NCI-H446 treated with DMSO at 0.1 percent for 48 hours (cell line): ENCODE data around the gene DCTN2.
"Not testable (repeated sequence)": the region's sequence is repeated elsewhere in the genome, so short reads cannot be mapped to it uniquely, and the experiment has no call there.

Source experiments
- DNase-seq: peaks from one replicate; lab custom pipeline; 2025; lab: John Stamatoyannopoulos, UW

Gene DCTN2

DNA sequence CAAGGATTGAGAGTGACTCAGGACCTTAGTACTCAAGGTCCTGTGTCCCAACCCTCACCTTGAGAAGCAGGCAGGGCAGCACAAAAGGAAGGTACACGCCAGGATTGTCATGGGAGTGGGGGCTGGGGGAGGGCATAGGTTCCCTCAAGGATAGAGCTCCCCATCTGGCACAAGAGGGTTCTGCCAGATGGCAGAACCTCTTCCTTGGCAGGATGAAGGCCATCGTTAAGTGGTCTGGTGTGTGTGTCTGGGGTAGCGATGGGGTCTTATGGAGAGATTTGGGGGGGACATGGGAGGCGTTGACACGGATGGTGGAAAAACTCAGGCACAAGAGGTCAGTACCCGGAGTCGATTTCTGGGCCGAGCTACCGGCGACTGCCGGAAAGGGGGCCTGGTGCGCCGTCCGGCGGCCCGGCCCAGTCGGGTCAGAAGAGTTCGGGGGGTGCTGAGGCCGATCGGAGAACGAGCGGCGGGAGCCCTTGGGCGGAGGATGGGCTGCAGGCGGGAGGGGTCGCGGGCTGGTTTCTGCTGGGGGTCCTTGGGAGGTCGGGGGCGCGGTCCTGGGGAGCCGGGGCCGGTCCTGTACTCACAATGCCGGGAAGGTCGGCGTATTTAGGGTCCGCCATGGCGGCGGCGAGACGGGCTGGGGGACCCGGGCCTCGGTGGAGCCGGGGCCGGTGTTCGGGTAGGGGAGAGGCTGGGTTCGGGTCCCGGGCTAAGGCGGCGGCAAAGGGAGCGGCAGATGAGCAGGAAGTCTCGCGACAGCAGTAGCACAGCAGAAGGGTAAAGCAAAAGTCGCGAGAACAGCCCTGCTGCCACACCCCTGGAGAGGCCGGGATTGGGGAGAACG lies at the start of gene DCTN2:
Gene DCTN2, minus strand, starts transcription at position 755 of the 850 bp plus-strand sequence. Its CDS starts 129 bp downstream, at position 626.
- DNase-seq: peak; percentile 92

DNA sequence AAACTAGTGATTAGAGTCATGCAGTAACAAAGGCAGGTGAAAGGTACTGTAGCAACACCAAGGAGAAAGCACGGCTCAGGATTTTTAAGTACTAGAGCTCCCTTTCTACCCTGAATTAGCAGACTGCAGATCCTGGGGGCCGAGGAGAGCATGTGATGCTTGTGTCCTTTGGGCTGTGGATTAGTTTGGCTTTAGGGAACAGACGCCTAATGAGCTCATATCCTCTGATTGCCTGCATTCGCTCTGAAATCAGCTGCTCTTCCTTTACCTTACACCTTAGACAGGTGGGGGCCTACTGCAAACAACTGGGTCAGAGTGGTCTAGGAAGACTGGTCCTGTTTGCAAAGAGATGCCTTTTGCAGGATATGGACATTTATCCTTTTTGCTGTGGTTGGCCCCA lies 46.2 kb upstream of the DCTN2 start:
- DNase-seq: no peak

- DNase-seq: no peak
These were observed 45.7 kb upstream of the DCTN2 start for GRCh38 chr12:57592551-57593165.

GRCh38 chr12:57591782-57592325 lies 44.9 kb upstream of the DCTN2 start:
- DNase-seq: no peak

- peak; percentile 2 for DNase-seq
These were observed 44.1 kb upstream of the DCTN2 start, which contains the start of gene PIP4K2C for GRCh38 chr12:57590864-57591781. Gene PIP4K2C (plus strand): TSS chr12:57591192. CDS start chr12:57591290, 98 bp downstream.

GRCh38 chr12:57590479-57590863 lies 43.5 kb upstream of the DCTN2 start:
- no peak for DNase-seq

DNA sequence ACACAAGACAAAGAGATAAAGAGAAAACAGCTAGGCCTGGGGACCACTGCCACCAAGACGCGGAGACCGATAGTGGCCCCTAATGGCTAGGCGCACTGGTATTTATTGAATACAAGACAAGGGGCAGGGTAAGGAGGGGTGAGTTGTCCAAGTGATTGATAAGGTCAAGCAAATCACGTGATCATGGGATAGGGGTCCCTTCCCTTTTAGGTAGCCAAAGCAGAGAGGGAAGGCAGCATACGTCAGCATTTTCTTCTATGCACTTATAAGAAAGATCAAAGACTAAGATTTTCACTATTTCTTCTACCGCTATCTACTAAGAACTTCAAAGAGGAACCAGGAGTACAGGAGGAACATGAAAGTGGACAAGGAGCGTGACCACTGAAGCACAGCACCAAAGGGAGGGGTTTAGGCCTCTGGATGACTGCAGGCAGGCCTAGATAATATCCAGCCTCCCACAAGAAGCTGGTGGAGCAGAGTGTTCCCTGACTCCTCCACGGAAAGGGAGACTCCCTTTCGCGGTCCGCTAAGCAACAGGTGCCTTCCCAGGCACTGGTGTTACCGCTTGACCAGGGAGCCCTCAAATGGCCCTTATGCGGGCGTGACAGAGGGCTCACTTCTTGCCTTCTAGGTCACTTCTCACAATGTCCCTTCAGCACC lies 42.1 kb upstream of the DCTN2 start:
- DNase-seq: not testable (repeated sequence)

DNA sequence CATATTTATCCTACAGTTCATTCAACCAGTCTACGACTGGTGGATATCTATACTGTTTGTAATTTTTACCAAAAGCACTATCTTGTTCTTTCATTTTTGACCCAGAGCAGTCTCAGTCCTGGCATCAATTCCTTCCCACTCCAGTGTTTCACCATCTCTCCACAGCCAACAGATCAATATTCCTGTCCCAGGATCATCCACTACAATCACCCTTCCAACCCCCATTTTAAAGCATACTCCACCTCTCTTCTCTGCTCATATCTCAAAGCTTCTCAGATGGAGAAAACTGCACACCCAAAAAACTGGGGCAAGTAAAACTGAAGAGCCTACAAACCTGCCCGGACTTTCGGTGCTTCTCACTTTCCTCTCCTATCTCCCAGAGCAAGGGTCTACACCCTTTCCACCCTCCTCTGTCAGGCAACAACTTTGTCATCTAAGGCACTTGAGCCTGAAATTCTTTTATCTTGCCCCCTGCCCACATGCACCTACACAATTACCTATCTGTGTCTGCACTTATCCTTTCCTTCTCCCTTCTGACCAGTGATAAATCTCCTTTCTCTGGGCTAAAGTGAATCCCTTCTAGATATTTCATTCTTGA lies 39.9 kb upstream of the DCTN2 start:
- no peak for DNase-seq

DNA sequence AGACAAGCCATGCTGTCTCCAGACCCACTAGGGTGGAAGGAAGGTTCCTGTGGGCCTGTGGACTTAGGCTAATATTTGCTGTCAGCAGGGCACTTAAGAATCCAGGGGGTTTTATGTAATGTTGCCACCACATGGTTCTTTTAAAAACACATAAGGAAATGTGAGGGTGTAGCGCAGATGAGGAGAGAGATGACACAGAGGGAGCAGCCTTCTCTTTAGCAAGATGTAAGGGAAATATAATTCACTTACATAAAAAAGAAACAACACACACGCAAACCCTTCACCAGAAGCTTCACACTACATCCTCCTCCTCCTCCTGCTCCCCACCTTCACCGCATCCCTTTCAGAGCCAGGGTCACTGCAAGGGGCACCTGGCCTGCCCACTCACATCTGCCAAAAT lies 39.1 kb upstream of the DCTN2 start:
- DNase-seq: no peak

DNA sequence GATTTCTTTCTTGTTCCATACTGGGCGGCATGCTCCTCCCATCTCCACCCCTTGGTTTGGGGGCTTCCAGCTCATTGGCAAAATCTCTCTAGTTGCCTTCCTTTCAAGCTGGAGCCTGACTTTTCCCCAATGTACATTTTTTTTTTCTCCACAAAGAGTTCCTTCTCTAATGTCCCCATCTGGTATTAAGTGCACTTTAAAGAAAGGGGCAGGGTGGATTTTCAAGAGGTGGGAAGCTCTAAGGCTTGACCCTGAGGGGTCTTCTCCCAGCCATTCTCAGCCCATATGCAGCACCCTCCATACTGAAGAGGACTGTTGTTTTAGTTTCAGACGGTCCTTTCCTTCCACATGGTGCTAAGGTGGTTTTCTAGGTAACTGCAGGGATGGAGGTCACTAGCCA lies 38.2 kb upstream of the DCTN2 start:
- no peak for DNase-seq

DNA sequence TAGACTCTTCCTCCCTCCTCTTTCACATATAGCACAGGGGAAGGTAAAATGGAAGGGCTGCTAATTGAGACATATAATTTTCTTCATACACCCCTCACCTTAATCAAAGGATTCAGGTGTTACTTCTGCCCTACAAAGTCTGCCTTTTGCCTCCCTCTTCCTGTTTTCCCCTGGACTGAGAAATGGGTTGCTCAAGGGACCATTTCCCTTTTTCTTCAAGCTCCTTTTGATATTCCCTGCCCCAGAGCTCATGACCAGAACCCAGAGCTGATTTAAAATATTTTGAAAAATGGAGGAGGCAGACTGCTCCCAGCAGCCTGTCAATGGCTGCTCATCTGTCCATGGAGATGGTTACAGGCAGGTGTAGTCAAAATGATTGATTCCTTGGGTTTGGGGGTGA lies 37.7 kb upstream of the DCTN2 start:
- no peak for DNase-seq

DNA sequence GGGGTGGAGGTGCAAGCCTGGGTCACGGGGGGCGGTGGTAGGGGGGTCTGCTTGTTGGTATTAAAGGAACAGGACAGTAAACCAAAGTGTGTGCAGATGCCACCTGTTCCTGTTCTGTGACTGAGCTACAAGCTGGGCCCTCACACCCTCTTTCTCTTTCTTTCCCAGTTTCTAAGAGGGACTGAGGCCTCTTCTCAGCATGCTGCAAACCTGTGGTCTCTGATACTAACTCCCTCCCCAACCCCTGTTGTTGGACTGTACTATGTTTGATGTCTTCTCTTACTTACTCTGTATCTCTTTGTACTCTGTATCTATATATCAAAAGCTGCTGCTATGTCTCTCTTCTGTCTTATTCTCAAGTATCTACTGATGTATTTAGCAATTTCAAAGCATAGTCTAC lies 37.1 kb upstream of the DCTN2 start:
- DNase-seq: no peak

GRCh38 chr12:57583008-57583831 lies 36.2 kb upstream of the DCTN2 start:
- DNase-seq: peak; percentile 47

DNA sequence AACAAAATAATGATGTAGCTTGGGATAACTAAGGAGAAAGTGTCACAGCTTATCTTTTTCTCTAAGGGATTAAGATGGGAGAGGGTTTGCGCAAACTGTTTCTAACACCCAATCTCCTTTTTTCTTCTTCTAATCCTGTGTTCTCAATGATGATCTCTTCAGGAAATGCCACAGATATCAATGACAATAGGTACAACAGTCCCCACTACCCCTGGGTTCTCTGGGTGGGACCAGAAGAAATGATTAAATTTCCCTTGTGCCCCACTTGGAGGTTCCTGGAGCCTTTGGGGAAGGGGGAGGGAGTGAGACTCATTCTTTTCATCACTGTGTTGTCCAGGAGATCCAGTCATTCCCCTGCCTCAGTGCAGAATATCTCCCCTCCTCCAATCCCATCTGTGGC lies 35.4 kb upstream of the DCTN2 start:
- DNase-seq: no peak

GRCh38 chr12:57581802-57582201 lies 34.8 kb upstream of the DCTN2 start:
- DNase-seq: no peak

DNA sequence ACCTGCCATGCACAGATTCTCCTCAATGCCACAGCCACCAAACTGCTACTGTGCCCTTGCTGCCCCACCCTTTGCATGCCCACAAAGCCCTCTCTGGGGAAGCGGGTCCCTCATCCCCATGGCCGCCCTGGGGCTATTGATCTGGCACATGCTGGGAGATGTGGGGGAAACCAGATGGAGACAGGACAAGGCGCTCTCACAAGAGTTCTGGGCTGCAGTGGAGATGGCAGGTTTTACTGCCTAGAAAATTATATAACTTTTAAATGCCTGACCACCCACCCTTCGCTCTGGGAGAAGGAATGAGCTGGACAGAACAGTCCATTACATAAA lies 33.4 kb upstream of the DCTN2 start:
- DNase-seq: no peak

GRCh38 chr12:57579677-57580465 lies 32.9 kb upstream of the DCTN2 start:
- no peak for DNase-seq

DNA sequence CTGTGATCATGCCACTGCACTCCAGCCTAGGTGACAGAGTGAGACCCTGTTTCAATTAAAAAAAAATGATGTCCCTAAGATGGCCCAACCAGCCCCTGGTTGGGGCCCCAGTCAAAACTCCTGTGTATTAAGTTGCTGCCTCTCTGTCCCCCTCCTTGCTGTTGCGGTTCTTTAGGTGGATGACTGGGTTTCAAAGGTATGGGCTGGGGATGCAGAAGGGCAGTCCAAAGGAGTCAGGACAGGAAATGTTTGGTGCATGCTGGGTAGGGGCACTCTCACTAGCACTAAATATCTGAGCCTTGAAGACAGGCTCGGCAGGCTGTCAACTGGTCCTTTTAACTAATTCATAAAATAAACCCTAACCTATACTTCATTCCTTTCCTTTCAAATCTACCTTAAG lies 32.0 kb upstream of the DCTN2 start:
- DNase-seq: no peak

GRCh38 chr12:57577981-57578758 lies 31.2 kb upstream of the DCTN2 start:
- no peak for DNase-seq
